HepG2 (cell line): Measurements from ENCODE around the gene PRM2. TPM values are rescaled to one million over a fixed set of nuclear protein-coding genes. Genes with fewer than 3 reads are reported as not detected.

ENCODE experiments used
- AGO2 ChIP-seq: fragments of 200-400 bp; formaldehyde crosslinking; optimal IDR thresholded peaks from 2 replicates; pipeline ENCODE3; 2017; ENCODE audit warnings: mild to moderate bottlenecking, low read depth, low read length, moderate library complexity
- ATM ChIP-seq: fragments of 450-650 bp; IDR thresholded peaks from 2 replicates; pipeline ENCODE4 v1.7.1; 2017; ENCODE audit warnings: mild to moderate bottlenecking, borderline replicate concordance
- IRF2 ChIP-seq: IDR thresholded peaks from 2 replicates; pipeline ENCODE4 v1.6.1; 2018; ENCODE audit warnings: missing genetic modification reagents, missing compliant biosample characterization
- NBN ChIP-seq: fragments of 450-650 bp; conservative IDR thresholded peaks from 2 replicates; pipeline ENCODE4 v1.6.1; 2017
- NFATC3 ChIP-seq: sonication (generic); formaldehyde crosslinking; IDR thresholded peaks from 2 replicates; pipeline ENCODE4 v1.5.1; 2020; ENCODE audit warnings: mild to moderate bottlenecking, missing genetic modification reagents
- NFKBIZ ChIP-seq: IDR thresholded peaks from 2 replicates; pipeline ENCODE4 v1.6.1; 2018; ENCODE audit warnings: missing genetic modification reagents, missing compliant biosample characterization
- SP1 ChIP-seq, 2 experiments: fragments of 450-650 bp in 1 of 2; sonication (generic) in 1 of 2; formaldehyde crosslinking in 1 of 2; IDR thresholded peaks; 2 replicates each; pipeline versions ENCODE4 v1.4.0 to v1.6.1; 2016 to 2020; ENCODE audit warnings: missing genetic modification reagents in 1 of 2
- TCF7 ChIP-seq: sonication (generic); IDR thresholded peaks from 2 replicates; pipeline ENCODE4 v1.6.1; 2016; ENCODE audit warnings: antibody characterized with exemption, low read depth
- ZNF230 ChIP-seq: sonication (generic); formaldehyde crosslinking; IDR thresholded peaks from 2 replicates; pipeline ENCODE4 v1.4.0; 2020; ENCODE audit warnings: mild to moderate bottlenecking, missing genetic modification reagents
- ZNF296 ChIP-seq: sonication (generic); formaldehyde crosslinking; conservative IDR thresholded peaks from 2 replicates; pipeline ENCODE4 v1.5.0; 2020; ENCODE audit warnings: mild to moderate bottlenecking, missing genetic modification reagents
- ZNF598 ChIP-seq: sonication (generic); formaldehyde crosslinking; IDR thresholded peaks from 2 replicates; pipeline ENCODE4 v1.5.1; 2020; ENCODE audit warnings: mild to moderate bottlenecking, missing genetic modification reagents, borderline replicate concordance
- ZNF678 ChIP-seq: sonication (generic); formaldehyde crosslinking; IDR thresholded peaks from 2 replicates; pipeline ENCODE4 v1.4.0; 2020; ENCODE audit warnings: mild to moderate bottlenecking, missing genetic modification reagents
- ZNF792 ChIP-seq: IDR thresholded peaks from 2 replicates; pipeline ENCODE4 v1.6.1; 2016
- ZNF891 ChIP-seq: sonication (generic); formaldehyde crosslinking; IDR thresholded peaks from 2 replicates; pipeline ENCODE4 v1.5.0; 2020; ENCODE audit warnings: mild to moderate bottlenecking, missing genetic modification reagents
- ZSCAN29 ChIP-seq: sonication (generic); formaldehyde crosslinking; conservative IDR thresholded peaks from 2 replicates; pipeline ENCODE4 v1.4.0; 2020; ENCODE audit warnings: mild to moderate bottlenecking, missing genetic modification reagents
- polyA plus RNA-seq, 8 experiments: library from polyadenylated mRNA; depleted of rRNA in 3 of 8; stranded (reverse) in 7 of 8; unstranded in 1 of 8; fragments of >200 nt; fragmentation: Illumina TruSeq in 4 of 8; extraction: Trizol in 4 of 8; gene quantifications; 2 replicates each; pipeline versions ENCODE4 v1.2.1 to v1.2.3, GENCODE V29; 2011 to 2016; ENCODE audit warnings: low read depth in 4 of 8, missing spikeins in 1 of 8, mixed read lengths in 1 of 8; ENCODE audit not compliant: insufficient read depth in 1 of 8
- total RNA-seq, 5 experiments: library from RNA; depleted of rRNA; stranded (reverse); fragments of >200 nt; fragmentation: Illumina TruSeq; extraction: Trizol; gene quantifications; 2 replicates each; pipeline ENCODE4 v1.2.3, GENCODE V29; 2016; ENCODE audit warnings: low read depth in 1 of 5
- TF ChIP-seq, protein P1 (sequence below): sonication (generic); formaldehyde crosslinking; IDR thresholded peaks from 2 replicates; pipeline ENCODE4 v1.8.0; 2022; ENCODE audit warnings: mild to moderate bottlenecking, missing genetic modification reagents, moderate library complexity
- TF ChIP-seq, protein P2 (sequence below): sonication (generic); formaldehyde crosslinking; IDR thresholded peaks from 2 replicates; pipeline ENCODE4 v1.8.0; 2022; ENCODE audit warnings: missing genetic modification reagents, mild to moderate bottlenecking, borderline replicate concordance
- TF ChIP-seq, protein P3 (sequence below): sonication (generic); formaldehyde crosslinking; IDR thresholded peaks from 2 replicates; pipeline ENCODE4 v1.4.0; 2020; ENCODE audit warnings: mild to moderate bottlenecking, missing genetic modification reagents, borderline replicate concordance
- TF ChIP-seq, protein P4 (sequence below): sonication (generic); formaldehyde crosslinking; IDR thresholded peaks from 2 replicates; pipeline ENCODE4 v1.4.0; 2020; ENCODE audit warnings: low read depth, mild to moderate bottlenecking, missing genetic modification reagents
- TF ChIP-seq, protein P5 (sequence below): sonication (generic); formaldehyde crosslinking; IDR thresholded peaks from 2 replicates; pipeline ENCODE4 v1.8.1; 2023; ENCODE audit warnings: missing genetic modification reagents, inconsistent platforms, borderline replicate concordance

The PRM2 gene
- total and polyA plus RNA-seq, 2 of the 13 experiments (the other 11 are each of a cell fraction or from before 2014, with no cell fraction given) = 0.54 TPM; not detected in 1

DNA sequence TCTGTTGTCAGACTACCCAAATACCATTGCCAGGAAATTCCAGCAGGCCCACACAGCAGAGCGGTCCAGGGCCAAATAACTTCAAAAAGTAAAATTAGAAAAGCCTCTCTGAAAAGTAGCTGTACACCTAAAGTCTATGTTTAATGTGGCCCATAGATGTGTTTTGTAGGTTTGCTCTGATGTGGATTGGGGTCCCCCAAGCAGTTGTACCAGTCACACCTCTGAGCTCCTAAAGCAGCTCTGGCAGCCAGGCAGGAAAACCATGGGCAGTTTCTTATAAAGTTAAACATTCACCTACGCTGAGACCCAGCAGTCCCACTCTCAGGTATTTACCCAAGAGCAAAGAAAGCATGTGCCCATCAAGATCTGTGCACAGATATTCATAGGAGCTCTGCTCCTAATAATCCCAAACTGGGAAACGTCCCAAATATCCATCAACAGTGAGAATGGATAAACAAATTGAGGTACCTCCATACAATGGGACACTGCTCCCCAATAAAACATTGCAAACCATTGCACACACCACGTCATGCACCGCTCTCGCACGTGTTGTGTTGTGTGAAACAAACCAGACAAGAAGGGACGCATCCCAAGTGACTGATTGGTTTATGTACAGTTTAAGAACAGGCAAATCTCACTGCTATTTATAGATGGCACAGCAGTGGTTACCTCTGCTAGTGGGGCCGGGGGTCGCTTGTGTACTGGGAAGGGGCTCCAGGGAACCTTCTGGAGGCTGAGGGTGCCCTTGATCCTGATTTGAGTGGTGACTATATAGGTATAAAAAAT lies 20.6 kb upstream of the PRM2 start (continued):
- TF ChIP-seq, protein P1, sequence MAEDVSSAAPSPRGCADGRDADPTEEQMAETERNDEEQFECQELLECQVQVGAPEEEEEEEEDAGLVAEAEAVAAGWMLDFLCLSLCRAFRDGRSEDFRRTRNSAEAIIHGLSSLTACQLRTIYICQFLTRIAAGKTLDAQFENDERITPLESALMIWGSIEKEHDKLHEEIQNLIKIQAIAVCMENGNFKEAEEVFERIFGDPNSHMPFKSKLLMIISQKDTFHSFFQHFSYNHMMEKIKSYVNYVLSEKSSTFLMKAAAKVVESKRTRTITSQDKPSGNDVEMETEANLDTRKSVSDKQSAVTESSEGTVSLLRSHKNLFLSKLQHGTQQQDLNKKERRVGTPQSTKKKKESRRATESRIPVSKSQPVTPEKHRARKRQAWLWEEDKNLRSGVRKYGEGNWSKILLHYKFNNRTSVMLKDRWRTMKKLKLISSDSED = no peak
- TF ChIP-seq, protein P2, sequence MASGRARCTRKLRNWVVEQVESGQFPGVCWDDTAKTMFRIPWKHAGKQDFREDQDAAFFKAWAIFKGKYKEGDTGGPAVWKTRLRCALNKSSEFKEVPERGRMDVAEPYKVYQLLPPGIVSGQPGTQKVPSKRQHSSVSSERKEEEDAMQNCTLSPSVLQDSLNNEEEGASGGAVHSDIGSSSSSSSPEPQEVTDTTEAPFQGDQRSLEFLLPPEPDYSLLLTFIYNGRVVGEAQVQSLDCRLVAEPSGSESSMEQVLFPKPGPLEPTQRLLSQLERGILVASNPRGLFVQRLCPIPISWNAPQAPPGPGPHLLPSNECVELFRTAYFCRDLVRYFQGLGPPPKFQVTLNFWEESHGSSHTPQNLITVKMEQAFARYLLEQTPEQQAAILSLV (CRISPR knock-in tag) = no peak
- TF ChIP-seq ZSCAN29 (CRISPR knock-in tag) = no peak; the same call in 1 of the 2 replicates
- TF ChIP-seq ZNF891 = no peak; the same call in 1 of the 2 replicates
- TF ChIP-seq TCF7 = peak; percentile 71; the same call in 1 of the 2 replicates
- TF ChIP-seq SP1 (IDR thresholded peaks at IDR 0.05) = no peak
- no peak; the same call in 1 of the 2 replicates for TF ChIP-seq SP1 (CRISPR knock-in tag; IDR thresholded peaks at IDR 0.05)
- TF ChIP-seq ZNF598 (CRISPR knock-in tag) = no peak
- TF ChIP-seq IRF2 = peak; percentile 74
- peak; percentile 42 for TF ChIP-seq ZNF792 (CRISPR knock-in tag)
- no peak for TF ChIP-seq NFATC3
- TF ChIP-seq, protein P3, sequence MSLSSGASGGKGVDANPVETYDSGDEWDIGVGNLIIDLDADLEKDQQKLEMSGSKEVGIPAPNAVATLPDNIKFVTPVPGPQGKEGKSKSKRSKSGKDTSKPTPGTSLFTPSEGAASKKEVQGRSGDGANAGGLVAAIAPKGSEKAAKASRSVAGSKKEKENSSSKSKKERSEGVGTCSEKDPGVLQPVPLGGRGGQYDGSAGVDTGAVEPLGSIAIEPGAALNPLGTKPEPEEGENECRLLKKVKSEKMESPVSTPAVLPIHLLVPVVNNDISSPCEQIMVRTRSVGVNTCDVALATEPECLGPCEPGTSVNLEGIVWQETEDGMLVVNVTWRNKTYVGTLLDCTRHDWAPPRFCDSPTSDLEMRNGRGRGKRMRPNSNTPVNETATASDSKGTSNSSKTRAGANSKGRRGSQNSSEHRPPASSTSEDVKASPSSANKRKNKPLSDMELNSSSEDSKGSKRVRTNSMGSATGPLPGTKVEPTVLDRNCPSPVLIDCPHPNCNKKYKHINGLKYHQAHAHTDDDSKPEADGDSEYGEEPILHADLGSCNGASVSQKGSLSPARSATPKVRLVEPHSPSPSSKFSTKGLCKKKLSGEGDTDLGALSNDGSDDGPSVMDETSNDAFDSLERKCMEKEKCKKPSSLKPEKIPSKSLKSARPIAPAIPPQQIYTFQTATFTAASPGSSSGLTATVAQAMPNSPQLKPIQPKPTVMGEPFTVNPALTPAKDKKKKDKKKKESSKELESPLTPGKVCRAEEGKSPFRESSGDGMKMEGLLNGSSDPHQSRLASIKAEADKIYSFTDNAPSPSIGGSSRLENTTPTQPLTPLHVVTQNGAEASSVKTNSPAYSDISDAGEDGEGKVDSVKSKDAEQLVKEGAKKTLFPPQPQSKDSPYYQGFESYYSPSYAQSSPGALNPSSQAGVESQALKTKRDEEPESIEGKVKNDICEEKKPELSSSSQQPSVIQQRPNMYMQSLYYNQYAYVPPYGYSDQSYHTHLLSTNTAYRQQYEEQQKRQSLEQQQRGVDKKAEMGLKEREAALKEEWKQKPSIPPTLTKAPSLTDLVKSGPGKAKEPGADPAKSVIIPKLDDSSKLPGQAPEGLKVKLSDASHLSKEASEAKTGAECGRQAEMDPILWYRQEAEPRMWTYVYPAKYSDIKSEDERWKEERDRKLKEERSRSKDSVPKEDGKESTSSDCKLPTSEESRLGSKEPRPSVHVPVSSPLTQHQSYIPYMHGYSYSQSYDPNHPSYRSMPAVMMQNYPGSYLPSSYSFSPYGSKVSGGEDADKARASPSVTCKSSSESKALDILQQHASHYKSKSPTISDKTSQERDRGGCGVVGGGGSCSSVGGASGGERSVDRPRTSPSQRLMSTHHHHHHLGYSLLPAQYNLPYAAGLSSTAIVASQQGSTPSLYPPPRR (CRISPR knock-in tag) = peak; percentile 47
- TF ChIP-seq NBN = no peak
- TF ChIP-seq NFKBIZ (CRISPR knock-in tag) = 0 out of 2 replicates have a peak, but pooled peaks have one; percentile 74
- TF ChIP-seq, protein P4, sequence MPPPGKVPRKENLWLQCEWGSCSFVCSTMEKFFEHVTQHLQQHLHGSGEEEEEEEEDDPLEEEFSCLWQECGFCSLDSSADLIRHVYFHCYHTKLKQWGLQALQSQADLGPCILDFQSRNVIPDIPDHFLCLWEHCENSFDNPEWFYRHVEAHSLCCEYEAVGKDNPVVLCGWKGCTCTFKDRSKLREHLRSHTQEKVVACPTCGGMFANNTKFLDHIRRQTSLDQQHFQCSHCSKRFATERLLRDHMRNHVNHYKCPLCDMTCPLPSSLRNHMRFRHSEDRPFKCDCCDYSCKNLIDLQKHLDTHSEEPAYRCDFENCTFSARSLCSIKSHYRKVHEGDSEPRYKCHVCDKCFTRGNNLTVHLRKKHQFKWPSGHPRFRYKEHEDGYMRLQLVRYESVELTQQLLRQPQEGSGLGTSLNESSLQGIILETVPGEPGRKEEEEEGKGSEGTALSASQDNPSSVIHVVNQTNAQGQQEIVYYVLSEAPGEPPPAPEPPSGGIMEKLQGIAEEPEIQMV = 0 out of 2 replicates have a peak, but pooled peaks have one; percentile 32
- peak; percentile 81; the same call in 1 of the 2 replicates for TF ChIP-seq ZNF678 (CRISPR knock-in tag)
- no peak for TF ChIP-seq AGO2
- TF ChIP-seq ZNF230 (CRISPR knock-in tag) = peak; percentile 35; the same call in 1 of the 2 replicates
- no peak for TF ChIP-seq ZNF296 (CRISPR knock-in tag)
- TF ChIP-seq, protein P5, sequence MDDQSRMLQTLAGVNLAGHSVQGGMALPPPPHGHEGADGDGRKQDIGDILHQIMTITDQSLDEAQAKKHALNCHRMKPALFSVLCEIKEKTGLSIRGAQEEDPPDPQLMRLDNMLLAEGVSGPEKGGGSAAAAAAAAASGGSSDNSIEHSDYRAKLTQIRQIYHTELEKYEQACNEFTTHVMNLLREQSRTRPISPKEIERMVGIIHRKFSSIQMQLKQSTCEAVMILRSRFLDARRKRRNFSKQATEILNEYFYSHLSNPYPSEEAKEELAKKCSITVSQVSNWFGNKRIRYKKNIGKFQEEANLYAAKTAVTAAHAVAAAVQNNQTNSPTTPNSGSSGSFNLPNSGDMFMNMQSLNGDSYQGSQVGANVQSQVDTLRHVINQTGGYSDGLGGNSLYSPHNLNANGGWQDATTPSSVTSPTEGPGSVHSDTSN = no peak
- no peak for TF ChIP-seq ATM
